Keratinocyte (primary cell): ENCODE data around the gene SECTM1.

Experiments used
- CTCF ChIP-seq, 3 experiments: IDR thresholded peaks in 1 of 3; conservative IDR thresholded peaks in 1 of 3; optimal IDR thresholded peaks in 1 of 3; 2 replicates in 2 of 3; 3 replicates in 1 of 3; pipeline versions ENCODE3 to v1.5.1; 2011; ENCODE audit warnings: low read length in 3 of 3, mild to moderate bottlenecking in 3 of 3, moderate library complexity in 2 of 3, control low read depth in 1 of 3, inconsistent platforms in 1 of 3; ENCODE audit not compliant: insufficient read depth in 2 of 3; ENCODE audit errors: extremely low read depth in 1 of 3
- EZH2 ChIP-seq: IDR thresholded peaks from one replicate; pipeline ENCODE4 v1.6.1; 2012; ENCODE audit warnings: inconsistent platforms, mild to moderate bottlenecking, low read length, moderate library complexity

GRCh38 chr17:82273327-82274133, 60.0 kb downstream of the SECTM1 start, which contains the start of gene CSNK1D:
- no peak for TF ChIP-seq EZH2
- TF ChIP-seq CTCF (optimal IDR thresholded peaks at IDR 0.05 in 1 of 3, IDR thresholded peaks at IDR 0.05 in 1 of 3, conservative IDR thresholded peaks at IDR 0.05 in 1 of 3; ENCODE audit: extremely low read depth in 1 of 3, insufficient read depth in 2 of 3, low read length in 3 of 3), result no peak
